Suprapubic skin (tissue), 4 donors: ENCODE measurements around the gene PAX7. TPM values are rescaled to one million over a fixed set of nuclear protein-coding genes. Genes with fewer than 3 reads are reported as not detected.

Source experiments
- DNase-seq, 2 donors: peaks; one replicate each; pipeline ENCODE4 v3.0.0-alpha.2; 2019; ENCODE audit warnings: low spot score in 2 of 2
- H3K27ac ChIP-seq: fragments of 200-600 bp; sonication (generic); one replicate; pipeline ENCODE4 v1.5.1; 2019
- H3K27me3 ChIP-seq: fragments of 200-600 bp; sonication (generic); one replicate; pipeline ENCODE4 v1.5.1; 2019
- H3K36me3 ChIP-seq: fragments of 200-600 bp; sonication (generic); one replicate; pipeline ENCODE4 v1.5.1; 2019
- H3K4me1 ChIP-seq: fragments of 200-600 bp; sonication (generic); one replicate; pipeline ENCODE4 v1.5.1; 2019
- H3K4me3 ChIP-seq: fragments of 200-600 bp; sonication (generic); one replicate; pipeline ENCODE4 v1.5.1; 2019; ENCODE audit warnings: mild to moderate bottlenecking
- H3K9me3 ChIP-seq: fragments of 200-600 bp; sonication (generic); one replicate; pipeline ENCODE4 v1.5.1; 2019
- CTCF ChIP-seq, 2 donors: fragments of 200-600 bp in 1 of 2; fragments of 450-650 bp in 1 of 2; sonication (generic) in 1 of 2; IDR thresholded peaks; one replicate each; pipeline ENCODE4 v1.5.1; 2016 to 2019; ENCODE audit warnings: antibody characterized with exemption in 2 of 2, mild to moderate bottlenecking in 1 of 2, moderate library complexity in 1 of 2
- EP300 ChIP-seq: sonication (generic); formaldehyde crosslinking; IDR thresholded peaks from one replicate; pipeline ENCODE4 v1.6.1; 2017; ENCODE audit warnings: antibody characterized with exemption
- POLR2A ChIP-seq, 2 donors: fragments of 450-650 bp; IDR thresholded peaks; one replicate each; pipeline ENCODE4 v1.6.1; 2017; ENCODE audit warnings: antibody characterized with exemption in 2 of 2, mild to moderate bottlenecking in 2 of 2, moderate library complexity in 2 of 2
- POLR2AphosphoS5 ChIP-seq, 3 donors: sonication (generic); formaldehyde crosslinking; IDR thresholded peaks; one replicate each; pipeline ENCODE4 v1.6.1; 2017; ENCODE audit warnings: antibody characterized with exemption in 3 of 3
- WGBS: methylation state at CpG from one replicate; pipeline ENCODE4 v1.1.5; 2018; 5-methylcytosine and 5-hydroxymethylcytosine counted together
- total RNA-seq, 4 donors: library from RNA; depleted of rRNA; stranded (reverse); fragments of >200 nt; gene quantifications; one replicate each; pipeline ENCODE4 v1.1.0, GENCODE V29; 2016

PAX7 gene
- total RNA-seq, 4 donors from 2014 or later, result 0.08 TPM; not detected in 3

- Histone ChIP-seq H3K4me3 (no peak overlapping the region), H3K27ac (no peak overlapping the region), H3K27me3 (peaks cover 42% of the 10 kb centered on the region), H3K36me3 (no peaks in the 10 kb centered on the region), H3K9me3 (no peaks in the 10 kb centered on the region), H3K4me1 (no peaks in the 10 kb centered on the region)
- no peak for DNase-seq
- 50% methylated on average over 15 of the region's 17 CpGs for WGBS
- TF ChIP-seq POLR2A (IDR thresholded peaks at IDR 0.05), result no peak
These were observed 31.0 kb downstream of the PAX7 start for GRCh38 chr1:18661404-18662285.

DNA sequence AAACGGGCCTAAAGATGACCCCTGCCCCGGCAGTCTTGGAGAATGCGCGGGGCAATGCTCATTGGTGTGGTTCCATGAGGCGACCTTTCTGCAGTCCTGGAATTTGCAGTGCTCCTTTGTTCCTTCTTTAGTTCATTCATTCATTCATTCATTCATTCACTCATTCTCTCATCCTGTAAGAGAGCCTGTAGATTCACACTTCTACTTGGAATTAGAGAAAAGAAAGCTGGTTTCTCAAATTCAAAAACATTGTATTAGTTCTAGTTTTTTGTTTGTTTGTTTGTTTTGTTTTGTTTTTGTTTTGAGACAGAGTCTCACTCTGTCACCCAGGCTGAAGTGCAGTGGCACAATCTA lies 31.6 kb downstream of the PAX7 start:
- Histone ChIP-seq H3K4me1 (peaks cover under 1% of the 10 kb centered on the region), H3K4me3 (no peak overlapping the region), H3K36me3 (no peaks in the 10 kb centered on the region), H3K27ac (no peak overlapping the region), H3K9me3 (no peaks in the 10 kb centered on the region), H3K27me3 (peaks cover 36% of the 10 kb centered on the region)
- WGBS, result 78% methylated on average over 5 of the region's 5 CpGs
- no peak for DNase-seq
- TF ChIP-seq POLR2A (IDR thresholded peaks at IDR 0.05), result no peak
- no peak for TF ChIP-seq CTCF (IDR thresholded peaks at IDR 0.05)
- TF ChIP-seq EP300, result no peak
- no peak for TF ChIP-seq POLR2AphosphoS5 (IDR thresholded peaks at IDR 0.05)

DNA sequence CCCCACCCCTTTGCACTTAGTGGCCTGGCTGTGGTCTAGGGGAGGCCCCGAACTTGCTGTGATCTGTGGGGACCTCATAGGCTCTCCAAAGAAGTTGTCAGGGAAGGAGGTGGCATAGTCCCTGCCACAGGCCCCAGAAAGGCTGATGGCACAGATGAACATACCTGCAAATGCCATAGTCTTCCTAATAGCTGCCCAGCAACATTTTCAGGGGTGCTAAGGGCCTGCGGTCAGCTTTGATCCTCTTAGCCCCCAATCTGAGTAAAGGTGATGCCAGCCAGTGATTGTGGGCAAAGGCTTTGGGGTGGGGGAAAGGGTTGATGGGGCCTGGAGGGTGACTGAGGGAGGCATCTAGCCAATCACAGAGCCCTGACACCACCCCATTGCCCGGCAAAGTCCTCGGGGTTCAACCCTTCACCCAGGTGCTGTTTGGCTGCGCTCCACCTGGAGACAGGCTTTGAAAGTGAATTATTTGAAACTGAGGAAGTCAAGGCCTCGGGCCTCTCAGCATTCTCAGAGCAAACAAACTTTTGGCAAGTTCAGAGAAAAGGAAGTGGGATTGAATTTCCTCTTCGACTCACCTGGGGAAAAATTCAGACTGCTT lies 35.8 kb downstream of the PAX7 start:
- Histone ChIP-seq H3K27ac (no peak overlapping the region), H3K36me3 (no peaks in the 10 kb centered on the region), H3K9me3 (no peaks in the 10 kb centered on the region), H3K4me3 (no peak overlapping the region), H3K27me3 (peaks cover 19% of the 10 kb centered on the region), H3K4me1 (peaks cover 41% of the 10 kb centered on the region)
- DNase-seq, result no peak
- 56% methylated on average over 7 of the region's 7 CpGs for WGBS
- TF ChIP-seq POLR2AphosphoS5 (IDR thresholded peaks at IDR 0.05) (no peak), POLR2A (IDR thresholded peaks at IDR 0.05) (no peak), EP300 (no peak), CTCF (IDR thresholded peaks at IDR 0.05) (no peak)

DNA sequence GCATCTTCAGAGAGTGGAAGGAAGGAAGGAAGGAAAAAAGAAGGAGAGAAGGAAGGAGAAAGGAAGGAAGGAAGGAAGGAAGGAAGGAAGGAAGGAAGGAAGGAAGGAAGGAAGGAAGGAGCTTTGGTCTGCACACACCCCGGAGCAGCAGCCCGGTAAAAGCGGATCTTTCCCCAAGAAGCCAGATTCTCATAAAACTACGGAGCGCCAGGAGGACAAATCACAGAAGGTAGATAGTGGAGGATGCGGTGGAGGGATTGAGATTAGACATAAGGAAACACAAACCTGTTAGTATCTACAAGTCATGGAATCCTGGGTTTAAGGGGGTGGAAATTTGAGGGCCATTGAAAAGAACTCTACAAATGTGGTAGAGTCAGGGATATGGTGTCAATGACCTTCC lies 36.7 kb downstream of the PAX7 start:
- Histone ChIP-seq H3K9me3 (no peaks in the 10 kb centered on the region), H3K4me1 (peaks cover 41% of the 10 kb centered on the region), H3K4me3 (no peak overlapping the region), H3K27ac (no peak overlapping the region), H3K27me3 (peaks cover 19% of the 10 kb centered on the region), H3K36me3 (no peaks in the 10 kb centered on the region)
- WGBS, result 85% methylated on average over 6 of the region's 6 CpGs
- no peak for TF ChIP-seq POLR2A (IDR thresholded peaks at IDR 0.05)
- no peak for TF ChIP-seq CTCF (IDR thresholded peaks at IDR 0.05)
- no peak for TF ChIP-seq EP300
- TF ChIP-seq POLR2AphosphoS5 (IDR thresholded peaks at IDR 0.05), result no peak
- no peak for DNase-seq

GRCh38 chr1:18668046-18668445 lies 37.4 kb downstream of the PAX7 start:
- no peak for DNase-seq
- no peak for TF ChIP-seq POLR2AphosphoS5 (IDR thresholded peaks at IDR 0.05)
- TF ChIP-seq EP300, result no peak
- TF ChIP-seq POLR2A (IDR thresholded peaks at IDR 0.05), result no peak
- TF ChIP-seq CTCF (IDR thresholded peaks at IDR 0.05), result no peak
- Histone ChIP-seq H3K4me3 (no peak overlapping the region), H3K27me3 (peaks cover 17% of the 10 kb centered on the region), H3K4me1 (peaks cover 41% of the 10 kb centered on the region), H3K36me3 (no peaks in the 10 kb centered on the region), H3K9me3 (no peaks in the 10 kb centered on the region), H3K27ac (peak overlapping the region; percentile 78)
- WGBS, result 25% methylated on average over 1 of the region's 2 CpGs
